Body of pancreas (tissue), 4 donors: ENCODE data around the gene SESTD1. TPM values are rescaled to one million over a fixed set of nuclear protein-coding genes. Genes with fewer than 3 reads are reported as not detected.

Source experiments
- ATAC-seq: fragments of 150-250 bp; one replicate; pipeline ENCODE4 v1.9.1; 2016
- DNase-seq, 4 donors: peaks; one replicate each; pipeline ENCODE4 v3.0.0-alpha.2; 2019
- H3K27ac ChIP-seq, 4 donors: fragments of 200-600 bp; sonication (generic); 1 replicate in 3 of 4; 2 replicates in 1 of 4; pipeline versions ENCODE4 v1.5.1 to v1.6.1; 2016 to 2019; ENCODE audit warnings: mild to moderate bottlenecking in 1 of 4, mixed read lengths in 1 of 4, moderate library complexity in 1 of 4
- H3K27me3 ChIP-seq, 2 donors: fragments of 200-600 bp; sonication (generic); one replicate each; pipeline ENCODE4 v1.6.0; 2016; ENCODE audit warnings: mild to moderate bottlenecking in 1 of 2
- H3K36me3 ChIP-seq, 2 donors: fragments of 200-600 bp; sonication (generic); replicated peaks in 1 of 2; 2 replicates each; pipeline ENCODE4 v1.5.1; 2016; ENCODE audit warnings: low read depth in 2 of 2; ENCODE audit not compliant: insufficient read depth in 1 of 2
- H3K4me1 ChIP-seq: fragments of 200-600 bp; sonication (generic); one replicate; pipeline ENCODE4 v1.6.0; 2016
- H3K4me3 ChIP-seq, 2 donors: fragments of 200-600 bp; sonication (generic); 1 replicate in 1 of 2; 2 replicates in 1 of 2; pipeline ENCODE4 v1.5.1; 2016 to 2019
- H3K9me3 ChIP-seq, 3 donors: fragments of 200-600 bp; sonication (generic); 1 replicate in 2 of 3; 2 replicates in 1 of 3; pipeline ENCODE4 v1.5.1; 2016
- CTCF ChIP-seq, 7 experiments: fragments of 450-650 bp in 4 of 7; fragments of 200-600 bp in 3 of 7; sonication (generic) in 3 of 7; IDR thresholded peaks; one replicate each; pipeline ENCODE4 v1.5.1; 2016 to 2019; ENCODE audit warnings: antibody characterized with exemption in 7 of 7
- POLR2A ChIP-seq, 3 donors: fragments of 450-650 bp; IDR thresholded peaks; one replicate each; pipeline ENCODE4 v1.6.1; 2016; ENCODE audit warnings: antibody characterized with exemption in 3 of 3, mild to moderate bottlenecking in 2 of 3
- WGBS, 2 donors: methylation state at CpG; one replicate each; pipeline ENCODE4 v1.1.5; 2017; 5-methylcytosine and 5-hydroxymethylcytosine counted together
- intact Hi-C: fragments of 100-400 bp; cut with DNase I; formaldehyde crosslinking; loops from one replicate; pipeline ENCODE4 v1.15.1; 2023
- total RNA-seq, 2 donors: library from RNA; depleted of rRNA; stranded (reverse); fragments of >200 nt; gene quantifications; one replicate each; pipeline ENCODE4 v1.1.0, GENCODE V29; 2016

SESTD1 gene
- total RNA-seq, 2 donors from 2014 or later, result 13.2 to 24.4 TPM

GRCh38 chr2:179125404-179125803, 139.2 kb downstream of the SESTD1 start:
- Histone ChIP-seq H3K36me3 (peaks cover 0 to 2% of the 10 kb centered on the region in 2 donors), H3K27ac (no peak overlapping the region), H3K27me3 (no peaks in the 10 kb centered on the region), H3K4me1 (no peaks in the 10 kb centered on the region), H3K4me3 (no peak overlapping the region), H3K9me3 (no peaks in the 10 kb centered on the region)
- intact Hi-C loops, result no loop called here
- TF ChIP-seq POLR2A (IDR thresholded peaks at IDR 0.05) (no peak), CTCF (IDR thresholded peaks at IDR 0.05) (no peak)
- no peak for DNase-seq
- WGBS, 2 donors, result 100% methylated on average over 3 of the region's 3 CpGs
- no peak for ATAC-seq

GRCh38 chr2:179124282-179124681, 140.3 kb downstream of the SESTD1 start:
- Histone ChIP-seq H3K27me3 (no peaks in the 10 kb centered on the region), H3K9me3 (no peaks in the 10 kb centered on the region), H3K4me3 (no peak overlapping the region), H3K27ac (no peak overlapping the region), H3K36me3 (peaks cover 0 to 2% of the 10 kb centered on the region in 2 donors), H3K4me1 (no peaks in the 10 kb centered on the region)
- TF ChIP-seq POLR2A (IDR thresholded peaks at IDR 0.05), result no peak
- no peak for TF ChIP-seq CTCF (IDR thresholded peaks at IDR 0.05)
- ATAC-seq (no peak), DNase-seq (no peak)
- 77 to 87% methylated on average over 3 of the region's 3 CpGs for WGBS, 2 donors
- intact Hi-C loops, result no loop called here

DNA sequence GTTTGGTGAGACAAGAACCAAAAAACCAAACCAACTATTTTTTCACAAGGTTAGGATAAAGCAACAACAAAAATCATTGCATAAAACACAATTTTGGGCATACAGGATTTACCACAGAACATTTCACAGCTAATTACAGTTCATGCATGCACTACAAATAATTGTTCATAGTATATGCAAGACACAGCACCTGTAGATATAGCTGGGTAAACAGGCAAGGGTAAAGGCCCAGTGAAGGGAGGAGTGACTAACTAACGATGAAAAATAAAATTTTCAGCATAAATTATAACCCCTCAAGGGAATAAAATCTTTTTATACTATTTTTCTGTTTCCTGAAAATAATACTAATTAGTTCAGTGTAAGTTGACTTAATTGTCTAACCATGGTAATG, 141.4 kb downstream of the SESTD1 start:
- Histone ChIP-seq H3K9me3 (no peaks in the 10 kb centered on the region), H3K36me3 (peaks cover 0 to 2% of the 10 kb centered on the region in 2 donors), H3K4me3 (no peak overlapping the region), H3K4me1 (no peaks in the 10 kb centered on the region), H3K27ac (no peak overlapping the region), H3K27me3 (no peaks in the 10 kb centered on the region)
- no peak for DNase-seq
- 94 to 95% methylated on average over 1 of the region's 1 CpG for WGBS, 2 donors
- no peak for ATAC-seq
- intact Hi-C loops, result no loop called here
- TF ChIP-seq CTCF (IDR thresholded peaks at IDR 0.05), result no peak
- no peak for TF ChIP-seq POLR2A (IDR thresholded peaks at IDR 0.05)

- no peak for ATAC-seq
- TF ChIP-seq CTCF (IDR thresholded peaks at IDR 0.05), result no peak
- no peak for TF ChIP-seq POLR2A (IDR thresholded peaks at IDR 0.05)
- Histone ChIP-seq H3K4me3 (no peak overlapping the region), H3K27me3 (no peaks in the 10 kb centered on the region), H3K27ac (peak overlapping the region in 2 of 4 donors; percentile 15 to 59), H3K4me1 (peaks cover 37% of the 10 kb centered on the region), H3K36me3 (peaks cover 0 to 6% of the 10 kb centered on the region in 2 donors), H3K9me3 (no peaks in the 10 kb centered on the region)
- intact Hi-C loops, result no loop called here
- no peak for DNase-seq
Measured at GRCh38 chr2:179107737-179108136, 156.9 kb downstream of the SESTD1 start.

DNA sequence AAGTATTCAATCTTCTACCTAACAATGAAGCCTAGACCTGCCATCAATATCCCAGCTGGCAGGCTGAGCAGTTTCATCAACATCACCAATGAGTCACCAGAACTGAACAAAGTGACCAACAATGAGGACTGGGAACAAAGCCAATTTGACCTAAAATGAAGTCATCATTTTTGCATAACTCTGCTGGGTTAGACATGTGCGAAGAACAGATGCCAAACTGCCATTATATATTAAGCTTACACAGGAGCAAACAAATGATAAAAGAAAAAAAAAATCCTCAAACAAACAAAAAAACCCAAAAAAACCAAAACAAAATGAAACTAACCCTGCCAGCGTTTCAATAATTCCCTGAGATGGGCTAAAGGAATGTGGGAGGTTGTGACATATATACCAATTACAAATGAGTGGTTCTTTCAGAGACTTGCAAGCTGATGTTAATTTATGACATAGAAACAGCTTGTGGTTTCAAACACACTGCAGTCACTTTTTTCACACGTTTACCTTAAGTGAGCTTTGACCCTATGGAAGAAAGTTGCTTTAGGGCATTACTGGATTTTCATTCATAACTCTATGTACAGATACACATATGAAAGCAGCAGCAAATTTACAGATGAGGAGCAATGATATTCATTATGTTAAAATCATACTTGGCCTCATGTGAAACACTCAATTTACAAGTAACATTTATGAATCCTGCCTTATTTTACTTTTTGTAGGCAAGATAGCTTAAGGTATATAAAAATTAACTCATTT, 157.8 kb downstream of the SESTD1 start:
- TF ChIP-seq POLR2A (IDR thresholded peaks at IDR 0.05), result no peak
- TF ChIP-seq CTCF (IDR thresholded peaks at IDR 0.05), result no peak
- H3K27ac ChIP-seq, result peak overlapping the region; percentile 3 to 66 (median 62)
- H3K36me3 ChIP-seq, result peaks cover 0 to 5% of the 10 kb centered on the region in 2 donors
- intact Hi-C loops, result no loop called here
- H3K4me3 ChIP-seq, result no peak overlapping the region
- H3K4me1 ChIP-seq, result peaks cover 37% of the 10 kb centered on the region
- DNase-seq, result peak; percentile 54 to 86 (median 68)
- peak; percentile 91 for ATAC-seq
- no peaks in the 10 kb centered on the region for H3K9me3 ChIP-seq
- 21 to 37% methylated on average over 3 of the region's 3 CpGs for WGBS, 2 donors
- no peaks in the 10 kb centered on the region for H3K27me3 ChIP-seq
